Aorta (tissue), 5 donors: ENCODE data around the gene MEAK7. TPM values are rescaled to one million over a fixed set of nuclear protein-coding genes. Genes with fewer than 3 reads are reported as not detected.

Source experiments
- ATAC-seq: fragments of 200-7000 bp; cut with Tn5 transposase; one replicate; pipeline ENCODE4 v1.9.1; 2022; ENCODE audit warnings: moderate library complexity; ENCODE audit not compliant: low FRiP score
- DNase-seq, 2 donors: peaks; one replicate each; pipeline ENCODE4 v3.0.0-alpha.2; 2020
- H3K27ac ChIP-seq, 2 donors: one replicate each; pipeline ENCODE4 v1.5.1; 2013; ENCODE audit warnings: low read length in 2 of 2, mild to moderate bottlenecking in 2 of 2, moderate library complexity in 2 of 2, control low read depth in 1 of 2, inconsistent platforms in 1 of 2, low read depth in 1 of 2
- H3K27me3 ChIP-seq, 2 donors: one replicate each; pipeline ENCODE4 v1.6.1; 2013; ENCODE audit warnings: control low read depth in 1 of 2, low read length in 1 of 2, mild to moderate bottlenecking in 1 of 2, moderate library complexity in 1 of 2; ENCODE audit not compliant: insufficient read depth in 2 of 2, control insufficient read depth in 1 of 2
- H3K36me3 ChIP-seq, 2 donors: one replicate each; pipeline ENCODE4 v1.6.1; 2013; ENCODE audit warnings: control low read depth in 1 of 2, low read length in 1 of 2, mild to moderate bottlenecking in 1 of 2; ENCODE audit not compliant: insufficient read depth in 2 of 2, control insufficient read depth in 1 of 2
- H3K4me1 ChIP-seq, 2 donors: one replicate each; pipeline ENCODE4 v1.6.1; 2013; ENCODE audit warnings: low read length in 2 of 2, control low read depth in 1 of 2, mild to moderate bottlenecking in 1 of 2, moderate library complexity in 1 of 2; ENCODE audit not compliant: insufficient read depth in 2 of 2, control insufficient read depth in 1 of 2
- H3K4me3 ChIP-seq, 2 donors: one replicate each; pipeline ENCODE4 v1.5.1; 2013; ENCODE audit warnings: low read length in 2 of 2, control low read depth in 1 of 2, mild to moderate bottlenecking in 1 of 2
- H3K9me3 ChIP-seq: one replicate; pipeline ENCODE4 v1.6.1; 2013; ENCODE audit warnings: mild to moderate bottlenecking, low read length; ENCODE audit not compliant: control insufficient read depth
- WGBS, 2 donors: extraction: QIAGEN DNeasy Blood & Tissue Kit; methylation state at CpG; one replicate each; pipeline ENCODE4 v1.1.7; 2013; 5-methylcytosine and 5-hydroxymethylcytosine counted together
- intact Hi-C, 2 donors: fragments of 100-400 bp; cut with DNase I; formaldehyde crosslinking; loops; one replicate each; pipeline versions ENCODE4 v1.14.2 to v1.15.0; 2022
- polyA plus RNA-seq, 2 donors: library from polyadenylated mRNA; stranded (reverse); fragments of 200-250 nt; gene quantifications; one replicate each; pipeline ENCODE4 v1.2.3, GENCODE V29; 2013
- total RNA-seq, 2 donors: library from RNA; stranded (reverse); fragmentation: NEBNext Ultra II Directional; extraction: Animal tissue kit (Norgen Biotek cat#: 25700); gene quantifications; one replicate each; pipeline ENCODE4 v1.2.1, GENCODE V29; 2021
- donor health status: healthy with polysubstance abuse.
- donor health status: Bipolar disorder and iron deficiency.
- donor health status: DM: no; HTN: no; CAD: no.
- donor health status: DM: no; HTN: no; CAD: no.
- donor health status: DM: yes; HTN: yes; CAD: no.

MEAK7 gene
- total and polyA plus RNA-seq, 4 donors: 3.4 to 23.9 (median 11.6) TPM

DNA sequence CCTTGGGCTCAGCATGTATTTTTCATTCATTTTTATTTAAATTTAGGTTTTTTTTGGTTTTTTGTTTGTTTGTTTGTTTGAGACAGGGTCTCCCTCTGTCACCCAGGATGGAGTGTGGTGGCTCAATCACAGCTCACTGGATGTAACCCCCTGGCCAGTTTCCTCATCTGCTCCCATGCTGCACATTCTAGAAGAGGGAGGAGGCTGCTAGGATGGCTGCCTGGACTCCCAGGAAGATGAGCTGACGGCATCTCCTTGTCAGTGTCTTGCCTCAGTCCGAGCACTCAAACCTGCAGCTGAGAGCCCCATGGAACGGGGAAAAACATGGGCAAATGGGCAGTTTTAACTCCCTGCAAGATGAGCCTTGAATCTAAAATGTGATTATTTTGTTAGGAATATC lies 7.5 kb downstream of the MEAK7 start:
- ATAC-seq: no peak
- 95% methylated on average over 3 of the region's 3 CpGs for WGBS, 2 donors

DNA sequence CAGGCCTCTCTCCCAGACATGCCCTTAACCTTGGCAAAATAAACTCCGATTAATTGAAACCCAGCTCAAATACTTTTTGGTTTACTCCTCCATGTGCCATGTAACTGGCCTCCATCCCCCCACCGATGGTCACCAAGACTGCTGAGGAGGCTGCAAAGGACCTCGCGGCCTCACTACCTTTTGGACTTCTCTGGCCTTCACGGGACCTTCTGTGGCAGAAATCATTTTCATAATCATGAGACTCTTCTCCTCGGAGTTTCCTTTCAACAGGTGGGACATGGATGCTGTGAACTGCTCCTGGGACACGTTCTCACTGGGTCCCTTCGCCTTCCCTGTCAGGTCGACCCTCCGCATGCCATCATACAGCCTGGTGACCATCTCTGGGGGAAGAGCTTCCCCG lies 9.0 kb downstream of the MEAK7 start:
- Histone ChIP-seq H3K27ac (no peak overlapping the region), H3K4me3 (no peak overlapping the region), H3K4me1 (no peaks in the 10 kb centered on the region), H3K27me3 (no peaks in the 10 kb centered on the region), H3K36me3 (peaks cover 0 to 4% of the 10 kb centered on the region in 2 donors), H3K9me3 (no peaks in the 10 kb centered on the region)
- 95 to 96% methylated on average over 11 of the region's 11 CpGs for WGBS, 2 donors
- intact Hi-C loops: no loop called here
- ATAC-seq (no peak), DNase-seq (peak in 1 of 2 donors; percentile 42)

More for the DNA sequence above, 7.5 kb downstream of the MEAK7 start:
- DNase-seq: no peak
- no peaks in the 10 kb centered on the region for H3K9me3 ChIP-seq
- H3K27me3 ChIP-seq: no peaks in the 10 kb centered on the region
- H3K4me1 ChIP-seq: no peaks in the 10 kb centered on the region
- H3K36me3 ChIP-seq: peaks cover 0 to 4% of the 10 kb centered on the region in 2 donors
- no peak overlapping the region for H3K27ac ChIP-seq
- intact Hi-C loops: no loop called here
- H3K4me3 ChIP-seq: no peak overlapping the region

DNA sequence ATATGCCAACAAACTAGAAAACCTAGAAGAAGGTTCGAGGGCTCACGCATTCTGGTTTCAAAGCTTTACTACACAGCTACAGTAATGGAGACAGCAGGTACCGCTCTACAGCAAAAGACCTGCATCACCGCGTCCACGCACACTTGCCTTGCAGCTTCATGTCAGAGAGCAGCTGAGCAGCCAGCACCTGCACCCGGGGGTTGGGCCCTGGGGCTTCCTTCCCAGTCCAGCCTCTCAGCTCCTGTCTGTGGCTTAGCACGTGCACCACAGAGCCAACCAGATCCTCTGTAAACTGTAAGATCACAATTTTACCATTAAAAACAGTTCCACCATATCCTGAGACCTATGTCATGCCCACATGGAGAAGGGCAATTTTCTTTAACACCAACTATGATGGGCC lies 15.3 kb downstream of the MEAK7 start:
- intact Hi-C loops: no loop called here
- WGBS, 2 donors: 85 to 87% methylated on average over 8 of the region's 8 CpGs
- peaks cover 0 to 3% of the 10 kb centered on the region in 2 donors for H3K36me3 ChIP-seq
- DNase-seq (peak in 1 of 2 donors; percentile 57), ATAC-seq (no peak)
- H3K27ac ChIP-seq: no peak overlapping the region
- no peaks in the 10 kb centered on the region for H3K9me3 ChIP-seq
- no peaks in the 10 kb centered on the region for H3K27me3 ChIP-seq
- no peak overlapping the region for H3K4me3 ChIP-seq
- H3K4me1 ChIP-seq: no peaks in the 10 kb centered on the region

DNA sequence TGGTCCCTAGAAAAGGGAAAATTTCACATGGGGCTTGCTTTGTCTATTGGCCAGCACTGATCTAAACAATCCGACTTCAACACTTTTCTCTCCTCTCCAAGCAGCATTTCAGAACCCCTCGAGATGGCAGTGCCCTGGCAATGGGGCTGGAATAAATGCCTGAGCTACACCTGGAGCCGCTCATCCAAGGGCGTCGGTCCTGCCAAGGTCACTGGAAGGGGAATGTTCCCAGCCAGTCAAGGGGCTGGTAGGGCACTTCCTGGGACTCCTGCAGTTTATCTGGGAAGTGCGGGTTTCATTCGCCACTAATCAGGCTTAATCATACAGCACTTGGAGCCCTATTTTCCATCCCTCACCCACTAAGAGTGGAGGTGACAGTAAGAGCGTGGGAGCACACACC lies 17.1 kb downstream of the MEAK7 start:
- ATAC-seq: no peak

DNA sequence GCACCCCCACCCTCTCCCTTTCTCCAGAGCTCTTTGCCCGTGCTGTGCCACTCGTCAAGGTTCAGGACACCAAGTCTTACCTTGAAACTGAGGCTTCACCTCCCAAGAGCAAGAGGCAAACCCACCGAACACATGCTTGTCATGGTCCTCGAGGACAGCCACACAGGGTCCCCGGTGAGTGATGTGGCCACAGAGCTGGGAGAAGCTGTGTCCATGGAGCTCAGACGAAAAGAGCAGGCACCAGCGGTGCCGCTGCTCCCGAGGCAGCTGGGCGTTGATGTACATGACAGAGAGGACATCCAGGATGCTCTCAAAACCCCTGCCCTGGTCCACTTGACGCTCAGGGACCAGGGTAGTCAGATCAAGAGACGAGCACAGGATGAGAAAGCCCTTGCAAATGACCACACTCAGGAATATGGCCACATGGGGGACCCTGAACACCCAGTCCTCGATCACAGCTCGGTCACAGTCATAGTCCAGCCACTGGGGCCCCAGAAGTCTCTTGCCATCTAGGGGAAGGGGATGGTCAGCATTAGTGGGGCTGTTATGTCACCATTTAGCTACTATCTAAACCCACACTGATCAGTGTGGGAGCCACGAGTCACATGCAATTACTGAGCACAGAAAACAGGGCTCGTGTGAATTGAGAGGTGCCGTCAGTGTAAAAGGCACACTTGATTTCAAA lies 17.8 kb downstream of the MEAK7 start:
- Histone ChIP-seq H3K4me3 (no peak overlapping the region), H3K27ac (no peak overlapping the region), H3K27me3 (no peaks in the 10 kb centered on the region), H3K36me3 (peaks cover 0 to 5% of the 10 kb centered on the region in 2 donors), H3K9me3 (no peaks in the 10 kb centered on the region), H3K4me1 (no peaks in the 10 kb centered on the region)
- peak in 1 of 2 donors; percentile 63 for DNase-seq
- 92 to 93% methylated on average over 17 of the region's 17 CpGs for WGBS, 2 donors
- intact Hi-C loops: no loop called here
- ATAC-seq: no peak

More for the DNA sequence above, 17.1 kb downstream of the MEAK7 start:
- Histone ChIP-seq H3K27ac (no peak overlapping the region), H3K4me3 (no peak overlapping the region), H3K9me3 (no peaks in the 10 kb centered on the region), H3K36me3 (peaks cover 0 to 5% of the 10 kb centered on the region in 2 donors), H3K27me3 (no peaks in the 10 kb centered on the region), H3K4me1 (no peaks in the 10 kb centered on the region)
- peak in 1 of 2 donors; percentile 39 for DNase-seq
- intact Hi-C loops: no loop called here
- WGBS, 2 donors: 89 to 91% methylated on average over 8 of the region's 8 CpGs

DNA sequence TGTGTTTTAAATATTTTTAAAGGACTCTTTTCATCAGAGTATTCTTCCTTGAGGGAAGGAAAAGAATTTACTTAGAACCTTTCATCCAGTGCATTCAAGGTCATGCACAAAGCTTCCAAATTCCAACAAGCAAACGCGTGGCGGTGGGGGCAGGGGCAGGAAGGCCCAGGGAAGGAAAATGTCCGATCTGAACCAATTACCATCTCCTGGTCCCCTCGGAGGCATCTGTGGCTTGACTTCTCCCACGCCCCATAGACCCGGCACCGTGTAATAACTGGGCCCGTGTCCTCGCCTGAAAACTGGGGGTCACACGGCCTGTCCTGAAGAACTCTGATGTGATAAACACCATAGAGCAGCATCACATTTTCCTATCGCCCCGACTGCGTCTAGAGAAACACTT lies 18.3 kb downstream of the MEAK7 start:
- Histone ChIP-seq H3K9me3 (no peaks in the 10 kb centered on the region), H3K4me1 (no peaks in the 10 kb centered on the region), H3K36me3 (peaks cover 0 to 5% of the 10 kb centered on the region in 2 donors), H3K27me3 (no peaks in the 10 kb centered on the region), H3K4me3 (no peak overlapping the region), H3K27ac (no peak overlapping the region)
- ATAC-seq: no peak
- intact Hi-C loops: no loop called here
- DNase-seq: peak in 1 of 2 donors; percentile 28
- WGBS, 2 donors: 85 to 91% methylated on average over 14 of the region's 14 CpGs

DNA sequence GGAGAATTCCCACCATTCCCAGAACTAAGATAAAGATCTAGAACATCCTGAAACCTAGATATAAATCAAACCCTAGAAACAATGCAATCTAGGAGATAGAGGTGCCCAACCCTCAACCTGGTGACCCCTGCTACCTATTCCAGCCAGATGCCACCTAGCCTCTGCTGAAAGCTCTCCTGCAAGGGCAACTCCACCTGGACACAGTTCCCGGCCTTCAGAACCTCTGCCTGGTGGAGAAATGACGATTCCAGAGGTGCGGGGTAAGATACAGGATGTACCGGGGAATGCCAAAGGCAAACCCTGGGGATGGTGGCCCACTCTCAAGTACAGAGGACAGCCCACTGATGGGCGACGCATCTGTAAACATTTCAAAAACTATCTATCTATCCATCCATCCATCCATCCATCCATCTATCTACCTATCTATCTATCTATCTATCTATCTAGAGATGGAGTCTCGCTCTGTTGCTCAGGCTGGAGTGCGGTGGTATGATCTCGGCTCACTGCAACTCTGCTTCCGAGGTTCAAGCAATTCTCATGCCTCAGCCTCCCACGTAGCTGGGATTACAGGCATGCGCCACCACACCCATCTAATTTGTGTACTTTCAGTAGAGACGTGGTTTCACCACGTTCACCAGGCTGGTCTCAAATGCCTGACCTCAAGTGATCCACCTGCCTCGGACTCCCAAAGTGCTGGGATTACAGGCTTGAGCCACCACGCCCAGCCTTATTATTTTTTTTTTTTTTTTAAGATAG lies 19.0 kb downstream of the MEAK7 start:
- H3K27me3 ChIP-seq: no peaks in the 10 kb centered on the region
- peak in 1 of 2 donors; percentile 33 for DNase-seq
- H3K36me3 ChIP-seq: peaks cover 0 to 5% of the 10 kb centered on the region in 2 donors
- WGBS, 2 donors: 91 to 92% methylated on average over 16 of the region's 16 CpGs
- H3K27ac ChIP-seq: no peak overlapping the region
- ATAC-seq: no peak
- no peaks in the 10 kb centered on the region for H3K9me3 ChIP-seq
- no peaks in the 10 kb centered on the region for H3K4me1 ChIP-seq
- H3K4me3 ChIP-seq: no peak overlapping the region
- intact Hi-C loops: loop anchor here in 1 of 2 donors (2.0 kb wide), 1 partner anchor 209 kb away; no protein-coding TSS in a partner anchor

DNA sequence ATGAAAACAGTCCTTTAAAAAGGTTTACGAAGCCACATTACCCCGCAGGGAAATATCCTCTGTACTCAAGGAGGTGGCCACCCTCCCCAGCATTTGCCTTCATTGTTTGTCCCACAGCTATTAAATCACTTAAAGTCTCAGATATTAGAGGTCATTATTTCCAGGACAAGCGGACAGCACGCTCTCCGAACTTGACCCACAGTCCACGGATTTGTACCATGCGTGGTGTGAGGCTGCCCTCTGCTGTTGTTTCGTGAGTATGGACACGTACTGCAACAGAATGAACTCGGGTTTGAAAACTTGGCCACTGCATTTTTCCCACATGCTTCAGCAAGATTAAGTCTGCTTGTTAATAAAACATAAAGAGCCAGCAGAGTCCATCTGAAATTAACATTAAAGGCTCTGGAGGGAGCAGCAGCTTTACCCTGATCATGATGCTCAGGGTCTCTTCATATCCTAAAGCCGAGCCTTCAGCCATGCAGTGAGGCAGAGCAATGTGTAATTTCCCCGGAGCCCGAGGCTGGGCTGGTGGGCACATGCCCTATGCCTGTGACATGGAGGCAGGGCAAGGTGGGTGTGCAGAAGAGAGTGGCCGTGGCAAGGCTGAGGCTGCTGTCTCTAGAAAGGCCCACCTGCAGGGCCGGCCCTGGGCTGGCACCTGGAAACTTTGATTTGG lies 19.7 kb downstream of the MEAK7 start:
- Histone ChIP-seq H3K9me3 (no peaks in the 10 kb centered on the region), H3K27ac (no peak overlapping the region), H3K36me3 (peaks cover 0 to 5% of the 10 kb centered on the region in 2 donors), H3K4me1 (no peaks in the 10 kb centered on the region), H3K27me3 (no peaks in the 10 kb centered on the region), H3K4me3 (no peak overlapping the region)
- 63% methylated on average over 15 of the region's 15 CpGs for WGBS, 2 donors
- intact Hi-C loops: loop anchor here (2.0 to 5.0 kb wide), 2 partner anchors 207 to 208 kb away; no protein-coding TSS in a partner anchor
- DNase-seq (peak in 1 of 2 donors; percentile 79), ATAC-seq (peak; percentile 64)
